Measurements from ENCODE around the gene SCAI.
"Not testable (repeated sequence)": the region's sequence is repeated elsewhere in the genome, so short reads cannot be mapped to it uniquely, and the experiment has no call there.

The SCAI gene

GRCh38 chr9:124940894-124941678 is 202.2 kb downstream of the SCAI start, which contains the start of gene GOLGA1:
TSS of gene GOLGA1 (minus strand) at chr9:124941083. CDS start at chr9:124938711, 2,372 bp downstream.
- peak; percentile 88 for DNase-seq

GRCh38 chr9:124940521-124940893 is 202.8 kb downstream of the SCAI start:
- no peak for DNase-seq

- no peak for DNase-seq
Measured at GRCh38 chr9:124939944-124940343, 203.4 kb downstream of the SCAI start.

- DNase-seq, result peak; percentile 18
Measured at GRCh38 chr9:124934290-124934689, 209.0 kb downstream of the SCAI start.

- DNase-seq, result no peak
Measured at GRCh38 chr9:124932333-124932732, 211.0 kb downstream of the SCAI start.

- DNase-seq, result no peak
Measured at GRCh38 chr9:124929464-124929863, 213.9 kb downstream of the SCAI start.

GRCh38 chr9:124928116-124928515 is 215.2 kb downstream of the SCAI start:
- no peak for DNase-seq

GRCh38 chr9:124920394-124920793 is 222.9 kb downstream of the SCAI start:
- not testable (repeated sequence) for DNase-seq

- no peak for DNase-seq
Measured at GRCh38 chr9:124914753-124915405, 228.4 kb downstream of the SCAI start.

- no peak for DNase-seq
Measured at GRCh38 chr9:124913378-124913777, 229.9 kb downstream of the SCAI start.

GRCh38 chr9:124911766-124912165 is 231.6 kb downstream of the SCAI start:
- no peak for DNase-seq

- DNase-seq, result no peak
Measured at GRCh38 chr9:124908098-124908497, 235.2 kb downstream of the SCAI start.

GRCh38 chr9:124906966-124907365 is 236.4 kb downstream of the SCAI start:
- no peak for DNase-seq

- no peak for DNase-seq
Measured at GRCh38 chr9:124899845-124900244, 243.5 kb downstream of the SCAI start.

GRCh38 chr9:124897570-124898460 is 245.5 kb downstream of the SCAI start:
- DNase-seq, result no peak

GRCh38 chr9:124894741-124895170 is 248.6 kb downstream of the SCAI start:
- DNase-seq, result no peak

- no peak for DNase-seq
Measured at GRCh38 chr9:124894035-124894740, 249.1 kb downstream of the SCAI start.
